HepG2 (cell line): Measurements from ENCODE around the gene TFEB. TPM values are rescaled to one million over a fixed set of nuclear protein-coding genes. Genes with fewer than 3 reads are reported as not detected.

Source experiments
- ATF7 ChIP-seq, 2 experiments: fragments of 450-650 bp in 1 of 2; sonication (generic) in 1 of 2; formaldehyde crosslinking in 1 of 2; IDR thresholded peaks; 2 replicates each; pipeline versions ENCODE4 v1.4.0 to v1.6.1; 2016 to 2020; ENCODE audit warnings: antibody characterized with exemption in 1 of 2, mild to moderate bottlenecking in 1 of 2, missing genetic modification reagents in 1 of 2
- ETS1 ChIP-seq: sonication (generic); formaldehyde crosslinking; IDR thresholded peaks from 2 replicates; pipeline ENCODE4 v1.4.0; 2020; ENCODE audit warnings: missing genetic modification reagents
- GPN1 ChIP-seq: sonication (generic); formaldehyde crosslinking; IDR thresholded peaks from 2 replicates; pipeline ENCODE4 v1.5.1; 2020; ENCODE audit warnings: missing genetic modification reagents, borderline replicate concordance
- GTF2F1 ChIP-seq: fragments of 150-350 bp; IDR thresholded peaks from 2 replicates; pipeline ENCODE4 v1.6.1; 2014; ENCODE audit warnings: low read length
- KDM1A ChIP-seq: IDR thresholded peaks from 2 replicates; pipeline ENCODE4 v1.6.1; 2016; ENCODE audit warnings: missing compliant biosample characterization
- MTA1 ChIP-seq: sonication (generic); formaldehyde crosslinking; IDR thresholded peaks from 2 replicates; pipeline ENCODE4 v1.4.0; 2020; ENCODE audit warnings: missing genetic modification reagents, mild to moderate bottlenecking, borderline replicate concordance
- MTA3 ChIP-seq: sonication (generic); formaldehyde crosslinking; IDR thresholded peaks from 2 replicates; pipeline ENCODE4 v1.4.0; 2020; ENCODE audit warnings: missing genetic modification reagents
- MTF2 ChIP-seq: sonication (generic); formaldehyde crosslinking; IDR thresholded peaks from 2 replicates; pipeline ENCODE4 v1.5.0; 2020; ENCODE audit warnings: missing genetic modification reagents, borderline replicate concordance
- MXI1 ChIP-seq: IDR thresholded peaks from 3 replicates; pipeline ENCODE4 v1.6.1; 2012; ENCODE audit warnings: low read depth, low read length, inconsistent platforms, borderline replicate concordance
- NCOA5 ChIP-seq: sonication (generic); formaldehyde crosslinking; IDR thresholded peaks from 2 replicates; pipeline ENCODE4 v1.4.0; 2020; ENCODE audit warnings: missing genetic modification reagents
- SNAI1 ChIP-seq: sonication (generic); formaldehyde crosslinking; IDR thresholded peaks from 2 replicates; pipeline ENCODE4 v1.5.0; 2020; ENCODE audit warnings: mild to moderate bottlenecking, missing genetic modification reagents, borderline replicate concordance
- ZHX2 ChIP-seq, 2 experiments: sonication (generic) in 1 of 2; formaldehyde crosslinking in 1 of 2; IDR thresholded peaks; 2 replicates each; pipeline versions ENCODE4 v1.6.1 to v1.9.0; 2014 to 2022; ENCODE audit warnings: antibody characterized with exemption in 1 of 2, borderline replicate concordance in 1 of 2, inconsistent platforms in 1 of 2, low read depth in 1 of 2, missing genetic modification reagents in 1 of 2
- ZNF12 ChIP-seq: sonication (generic); formaldehyde crosslinking; IDR thresholded peaks from 2 replicates; pipeline ENCODE4 v1.5.0; 2020; ENCODE audit warnings: missing genetic modification reagents
- ZNF546 ChIP-seq: sonication (generic); formaldehyde crosslinking; conservative IDR thresholded peaks from 2 replicates; pipeline ENCODE4 v1.8.1; 2023; ENCODE audit warnings: mild to moderate bottlenecking, missing genetic modification reagents
- ZNF570 ChIP-seq: sonication (generic); formaldehyde crosslinking; IDR thresholded peaks from 2 replicates; pipeline ENCODE4 v1.4.0; 2020; ENCODE audit warnings: mild to moderate bottlenecking, missing genetic modification reagents, borderline replicate concordance
- polyA plus RNA-seq, 8 experiments: library from polyadenylated mRNA; depleted of rRNA in 3 of 8; stranded (reverse) in 7 of 8; unstranded in 1 of 8; fragments of >200 nt; fragmentation: Illumina TruSeq in 4 of 8; extraction: Trizol in 4 of 8; gene quantifications; 2 replicates each; pipeline versions ENCODE4 v1.2.1 to v1.2.3, GENCODE V29; 2011 to 2016; ENCODE audit warnings: low read depth in 4 of 8, missing spikeins in 1 of 8, mixed read lengths in 1 of 8; ENCODE audit not compliant: insufficient read depth in 1 of 8
- total RNA-seq, 5 experiments: library from RNA; depleted of rRNA; stranded (reverse); fragments of >200 nt; fragmentation: Illumina TruSeq; extraction: Trizol; gene quantifications; 2 replicates each; pipeline ENCODE4 v1.2.3, GENCODE V29; 2016; ENCODE audit warnings: low read depth in 1 of 5
- TF ChIP-seq, protein P1 (sequence below): sonication (generic); formaldehyde crosslinking; IDR thresholded peaks from 2 replicates; pipeline ENCODE4 v1.5.1; 2020; ENCODE audit warnings: mild to moderate bottlenecking, missing genetic modification reagents, moderate library complexity

The TFEB gene
- total and polyA plus RNA-seq, 2 of the 13 experiments (the other 11 are each of a cell fraction or from before 2014, with no cell fraction given) = 13.3 to 18.7 TPM

DNA sequence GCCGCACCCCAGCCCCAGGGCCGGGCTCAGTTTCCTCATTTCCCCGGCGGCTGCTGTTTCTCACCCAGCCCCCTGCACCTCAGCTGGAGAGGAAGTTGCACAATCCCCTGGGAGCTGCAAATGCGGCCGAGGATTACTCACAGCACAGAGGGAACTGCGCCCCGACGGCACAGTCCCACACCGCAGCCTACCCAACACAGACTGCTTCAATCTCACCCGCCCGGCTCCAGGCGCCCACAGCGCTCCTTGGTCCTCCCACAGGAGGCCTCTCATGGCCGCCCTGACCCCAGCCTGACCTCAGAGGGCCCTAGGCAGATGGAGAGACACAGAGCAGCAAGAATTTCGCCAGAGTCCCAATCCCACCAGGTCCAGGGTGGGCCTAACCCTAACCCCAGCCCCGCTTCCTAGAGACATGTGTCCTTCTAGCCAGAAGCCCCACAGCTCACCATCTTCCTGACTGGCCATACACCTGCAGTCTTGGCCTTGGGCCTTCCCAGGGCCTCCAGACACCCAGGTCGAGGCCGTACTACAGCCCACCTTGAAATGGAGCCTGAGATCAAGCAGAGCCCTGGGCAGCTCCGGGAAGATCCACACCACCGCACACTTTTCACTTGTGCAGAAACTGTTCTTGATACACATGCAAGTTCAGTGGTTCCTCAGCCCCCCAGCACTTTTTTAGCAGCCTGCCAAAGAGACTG is 11.7 kb downstream of the TFEB start (continued):
- TF ChIP-seq MTA1 (CRISPR knock-in tag) = peak; percentile 54; the same call in 1 of the 2 replicates
- TF ChIP-seq GTF2F1 = no peak
- TF ChIP-seq KDM1A (CRISPR knock-in tag) = 0 out of 2 replicates have a peak, but pooled peaks have one; percentile 25
- no peak for TF ChIP-seq ATF7 (IDR thresholded peaks at IDR 0.05)
- no peak for TF ChIP-seq ATF7 (CRISPR knock-in tag; IDR thresholded peaks at IDR 0.05)
- TF ChIP-seq MXI1 = no peak
- TF ChIP-seq ZHX2 (IDR thresholded peaks at IDR 0.05; ENCODE audit: low read depth) = 0 out of 2 replicates have a peak, but pooled peaks have one; percentile 57
- TF ChIP-seq ZHX2 (CRISPR knock-in tag; IDR thresholded peaks at IDR 0.05; ENCODE audit: borderline replicate concordance) = no peak
- peak; percentile 84; the same call in 1 of the 2 replicates for TF ChIP-seq SNAI1 (CRISPR knock-in tag)
- TF ChIP-seq MTF2 (CRISPR knock-in tag) = no peak
- no peak for TF ChIP-seq MTA3
- TF ChIP-seq GPN1 (CRISPR knock-in tag) = no peak
- no peak for TF ChIP-seq ETS1 (CRISPR knock-in tag)
- no peak for TF ChIP-seq ZNF570 (CRISPR knock-in tag)
- peak; percentile 80 for TF ChIP-seq ZNF12 (CRISPR knock-in tag)
- TF ChIP-seq, protein P1, sequence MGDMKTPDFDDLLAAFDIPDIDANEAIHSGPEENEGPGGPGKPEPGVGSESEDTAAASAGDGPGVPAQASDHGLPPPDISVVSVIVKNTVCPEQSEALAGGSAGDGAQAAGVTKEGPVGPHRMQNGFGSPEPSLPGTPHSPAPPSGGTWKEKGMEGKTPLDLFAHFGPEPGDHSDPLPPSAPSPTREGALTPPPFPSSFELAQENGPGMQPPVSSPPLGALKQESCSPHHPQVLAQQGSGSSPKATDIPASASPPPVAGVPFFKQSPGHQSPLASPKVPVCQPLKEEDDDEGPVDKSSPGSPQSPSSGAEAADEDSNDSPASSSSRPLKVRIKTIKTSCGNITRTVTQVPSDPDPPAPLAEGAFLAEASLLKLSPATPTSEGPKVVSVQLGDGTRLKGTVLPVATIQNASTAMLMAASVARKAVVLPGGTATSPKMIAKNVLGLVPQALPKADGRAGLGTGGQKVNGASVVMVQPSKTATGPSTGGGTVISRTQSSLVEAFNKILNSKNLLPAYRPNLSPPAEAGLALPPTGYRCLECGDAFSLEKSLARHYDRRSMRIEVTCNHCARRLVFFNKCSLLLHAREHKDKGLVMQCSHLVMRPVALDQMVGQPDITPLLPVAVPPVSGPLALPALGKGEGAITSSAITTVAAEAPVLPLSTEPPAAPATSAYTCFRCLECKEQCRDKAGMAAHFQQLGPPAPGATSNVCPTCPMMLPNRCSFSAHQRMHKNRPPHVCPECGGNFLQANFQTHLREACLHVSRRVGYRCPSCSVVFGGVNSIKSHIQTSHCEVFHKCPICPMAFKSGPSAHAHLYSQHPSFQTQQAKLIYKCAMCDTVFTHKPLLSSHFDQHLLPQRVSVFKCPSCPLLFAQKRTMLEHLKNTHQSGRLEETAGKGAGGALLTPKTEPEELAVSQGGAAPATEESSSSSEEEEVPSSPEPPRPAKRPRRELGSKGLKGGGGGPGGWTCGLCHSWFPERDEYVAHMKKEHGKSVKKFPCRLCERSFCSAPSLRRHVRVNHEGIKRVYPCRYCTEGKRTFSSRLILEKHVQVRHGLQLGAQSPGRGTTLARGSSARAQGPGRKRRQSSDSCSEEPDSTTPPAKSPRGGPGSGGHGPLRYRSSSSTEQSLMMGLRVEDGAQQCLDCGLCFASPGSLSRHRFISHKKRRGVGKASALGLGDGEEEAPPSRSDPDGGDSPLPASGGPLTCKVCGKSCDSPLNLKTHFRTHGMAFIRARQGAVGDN (CRISPR knock-in tag) = peak; percentile 93
- TF ChIP-seq ZNF546 = 0 out of 2 replicates have a peak, but pooled peaks have one; percentile 41
- TF ChIP-seq NCOA5 (CRISPR knock-in tag) = no peak
